ENCODE results near the gene RPTN.

The RPTN gene

GRCh38 chr1:152110860-152111514, 48.0 kb downstream of the RPTN start:
- peak in 1 of 2 donors; percentile 15 for DNase-seq

- DNase-seq: peak in 1 of 2 donors; percentile 19
Measured at GRCh38 chr1:152110365-152110859, 48.6 kb downstream of the RPTN start.

- no peak for DNase-seq
Measured at GRCh38 chr1:152109998-152110294, 49.1 kb downstream of the RPTN start.

GRCh38 chr1:152109231-152109997, 49.6 kb downstream of the RPTN start:
- DNase-seq: no peak

- no peak for DNase-seq
Measured at GRCh38 chr1:152108882-152109222, 50.2 kb downstream of the RPTN start.

GRCh38 chr1:152107984-152108881, 50.8 kb downstream of the RPTN start:
- DNase-seq: no peak

GRCh38 chr1:152107031-152107983, 51.7 kb downstream of the RPTN start:
- no peak for DNase-seq

- no peak for DNase-seq
Measured at GRCh38 chr1:152104854-152105253, 54.2 kb downstream of the RPTN start.
